Tongue (tissue), 3 donors: Measurements from ENCODE around the gene PLPPR3. TPM values are rescaled to one million over a fixed set of nuclear protein-coding genes. Genes with fewer than 3 reads are reported as not detected.
A peak's percentile ranks its signal among the peaks of the same experiment; 100 is the strongest.

Source experiments
- DNase-seq: peaks from one replicate; pipeline ENCODE4 v3.0.0-alpha.2; 2015
- small RNA-seq: library from RNA; depleted of rRNA; stranded (forward); fragments of <200 nt; gene quantifications from one replicate; pipeline ENCODE3, GENCODE V24; 2014; ENCODE audit warnings: low replicate concordance
- total RNA-seq: library from RNA; depleted of rRNA; stranded (reverse); fragments of >200 nt; gene quantifications from one replicate; pipeline ENCODE4 v1.2.3, GENCODE V29; 2014

Gene PLPPR3
- total RNA-seq, 1 donor from 2014 or later, result 0.31 TPM

DNA sequence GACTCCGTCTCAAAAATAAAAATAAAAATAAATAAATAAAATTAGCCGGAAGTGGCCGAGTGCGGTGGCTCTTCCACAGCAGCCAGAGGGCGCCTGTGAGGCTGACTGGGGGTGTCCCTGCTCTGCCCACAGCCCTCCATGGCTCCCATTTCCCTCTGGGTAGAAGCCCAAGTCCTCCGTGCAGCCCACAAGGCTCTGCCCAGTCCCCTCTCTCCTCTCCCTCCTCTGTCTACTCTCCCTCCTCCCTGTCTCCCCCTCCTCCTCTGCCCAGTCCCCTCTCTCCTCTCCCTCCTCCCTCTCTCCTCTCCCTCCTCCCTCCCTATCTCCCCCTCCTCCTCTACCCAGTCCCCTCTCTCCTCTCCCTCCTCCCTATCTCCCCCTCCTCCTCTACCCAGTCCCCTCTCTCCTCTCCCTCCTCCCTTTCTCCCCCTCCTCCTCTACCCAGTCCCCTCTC is 50.4 kb downstream of the PLPPR3 start:
- no peak for DNase-seq

GRCh38 chr19:769616-770015 is 52.1 kb downstream of the PLPPR3 start:
- DNase-seq, result no peak

DNA sequence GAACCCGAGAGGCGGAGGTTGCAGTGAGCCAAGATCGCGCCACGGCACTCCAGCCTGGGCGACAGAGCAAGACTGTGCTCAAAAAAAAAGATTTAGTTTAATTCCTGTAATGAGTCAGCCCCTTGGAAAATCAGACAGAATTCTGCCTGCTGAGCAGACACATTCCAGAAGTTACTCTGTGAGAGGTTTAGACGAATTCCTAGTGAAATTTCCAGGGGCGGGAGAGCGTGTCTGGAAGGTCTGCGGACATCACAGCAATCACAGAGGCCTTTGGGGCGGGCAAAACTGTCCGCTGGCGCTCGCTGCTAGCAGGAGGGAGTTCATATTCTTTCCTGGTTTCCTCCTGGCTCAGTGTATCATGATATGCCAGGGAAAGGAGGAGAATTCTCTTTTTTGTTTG is 53.3 kb downstream of the PLPPR3 start:
- peak; percentile 41 for DNase-seq

GRCh38 chr19:765179-765738 is 56.5 kb downstream of the PLPPR3 start:
- no peak for DNase-seq

DNA sequence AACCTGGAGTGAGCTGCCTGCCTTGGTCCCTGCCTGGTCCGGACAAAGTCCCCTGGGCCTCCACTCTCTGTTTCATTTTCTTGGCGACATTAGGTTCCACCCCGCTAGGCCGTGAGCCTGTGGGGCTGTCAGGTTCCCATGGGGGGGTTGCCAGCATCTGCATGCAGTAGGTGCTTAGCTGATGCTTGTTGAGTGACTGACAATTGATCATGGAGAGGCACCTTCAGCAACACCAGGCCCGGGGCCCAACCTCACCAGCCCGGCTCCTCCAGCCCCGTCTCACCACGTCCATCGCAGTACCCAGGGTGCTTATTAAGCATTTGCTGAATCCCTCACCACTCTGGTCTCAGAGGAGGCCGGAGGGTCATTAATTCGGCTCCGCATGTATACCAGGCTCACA is 57.5 kb downstream of the PLPPR3 start:
- no peak for DNase-seq

GRCh38 chr19:763869-764268 is 57.9 kb downstream of the PLPPR3 start:
- DNase-seq, result no peak

GRCh38 chr19:763181-763580 is 58.6 kb downstream of the PLPPR3 start:
- no peak for DNase-seq

Small RNAs within 50 kb of the gene (small RNA-seq; reads per million reads assigned to genes)
- gene MIR3187, result not detected

Other genes starting within 250 kb of the PLPPR3 start
- gene BSG, start 249.4 kb downstream of the PLPPR3 start, total RNA-seq, result 236 TPM
- 0.41 TPM for gene HCN2, start 232.1 kb downstream of the PLPPR3 start, total RNA-seq
- gene POLRMT, start 188.4 kb downstream of the PLPPR3 start, total RNA-seq, result 25.1 TPM
- gene FGF22, start 182.1 kb downstream of the PLPPR3 start, total RNA-seq, result not detected
- gene RNF126, start 158.7 kb downstream of the PLPPR3 start, total RNA-seq, result 30.9 TPM
- gene FSTL3, start 145.6 kb downstream of the PLPPR3 start, total RNA-seq, result 47.8 TPM
- 0.82 TPM for gene PRSS57, start 126.5 kb downstream of the PLPPR3 start, total RNA-seq
- gene PALM, start 113.0 kb downstream of the PLPPR3 start, total RNA-seq, result 52.9 TPM
- 2.9 TPM for gene MISP, start 70.8 kb downstream of the PLPPR3 start, total RNA-seq
- gene PTBP1, start 24.5 kb downstream of the PLPPR3 start, total RNA-seq, result 90.6 TPM
- 2.5 TPM for gene AZU1, start 5.9 kb upstream of the PLPPR3 start, total RNA-seq
- gene PRTN3, start 19.0 kb upstream of the PLPPR3 start, total RNA-seq, result 3.3 TPM
- gene ELANE, start 30.3 kb upstream of the PLPPR3 start, total RNA-seq, result 3.5 TPM
- gene CFD, start 37.7 kb upstream of the PLPPR3 start, total RNA-seq, result 5.8 TPM
- 34.4 TPM for gene MED16, start 71.2 kb upstream of the PLPPR3 start, total RNA-seq
- gene RNU6-9, start 71.5 kb upstream of the PLPPR3 start, total RNA-seq, result not detected
- gene R3HDM4, start 91.3 kb upstream of the PLPPR3 start, total RNA-seq, result 23.2 TPM
- not detected for gene KISS1R, start 95.4 kb upstream of the PLPPR3 start, total RNA-seq
- gene ARID3A, start 104.1 kb upstream of the PLPPR3 start, total RNA-seq, result 5.2 TPM
- gene WDR18, start 162.4 kb upstream of the PLPPR3 start, total RNA-seq, result 44.0 TPM
- gene GRIN3B, start 178.5 kb upstream of the PLPPR3 start, total RNA-seq, result not detected
- 72.1 TPM for gene TMEM259, start 199.2 kb upstream of the PLPPR3 start, total RNA-seq
- gene RNU6-2, start 199.6 kb upstream of the PLPPR3 start, total RNA-seq, result not detected
- gene CNN2, start 204.7 kb upstream of the PLPPR3 start, total RNA-seq, result 42.3 TPM
- gene ABCA7, start 218.2 kb upstream of the PLPPR3 start, total RNA-seq, result 22.1 TPM
- 16.8 TPM for gene ARHGAP45, start 245.2 kb upstream of the PLPPR3 start, total RNA-seq